SU-DHL-6 (cell line): ENCODE measurements around the gene ROCK2.

Experiments
- H2AFZ ChIP-seq: fragments of 200-600 bp; sonication (generic); 2 replicates; pipeline ENCODE4 v1.6.1; 2014; ENCODE audit warnings: low read depth, mild to moderate bottlenecking, moderate library complexity, mixed read lengths, antibody characterized with exemption, low read length; ENCODE audit not compliant: severe bottlenecking
- H3F3A ChIP-seq: fragments of 200-600 bp; shearing (Covaris generic); 2 replicates; pipeline ENCODE4 v1.6.0; 2016; ENCODE audit warnings: antibody characterized with exemption, mild to moderate bottlenecking; ENCODE audit not compliant: insufficient read depth
- H3K27ac ChIP-seq: fragments of 200-600 bp; sonication (generic); 2 replicates; pipeline ENCODE4 v1.5.1; 2016; ENCODE audit warnings: low read depth, mild to moderate bottlenecking, low read length, moderate library complexity, mixed read lengths
- H3K27me3 ChIP-seq: fragments of 200-600 bp; sonication (generic), shearing (Covaris generic); 2 replicates; pipeline ENCODE4 v1.6.0; 2014; ENCODE audit warnings: mild to moderate bottlenecking, low read length
- H3K36me3 ChIP-seq: fragments of 200-600 bp; sonication (generic); 2 replicates; pipeline ENCODE4 v1.6.1; 2014; ENCODE audit warnings: mild to moderate bottlenecking, low read length, mixed read lengths
- H3K4me2 ChIP-seq: fragments of 300-600, 200-600 bp; shearing (Covaris generic), sonication (generic); 2 replicates; pipeline ENCODE4 v1.6.0; 2014; ENCODE audit warnings: low read length, low read depth, mild to moderate bottlenecking; ENCODE audit not compliant: poor library complexity, severe bottlenecking
- H3K4me3 ChIP-seq: fragments of 200-600 bp; sonication (generic); 2 replicates; pipeline ENCODE4 v1.5.1; 2014; ENCODE audit warnings: antibody characterized with exemption, low read length, mild to moderate bottlenecking, mixed read lengths; ENCODE audit not compliant: insufficient read depth, poor library complexity, severe bottlenecking
- H3K79me2 ChIP-seq: fragments of 200-600 bp; sonication (generic); 2 replicates; pipeline ENCODE4 v1.6.1; 2014; ENCODE audit warnings: mild to moderate bottlenecking, low read length, moderate library complexity; ENCODE audit not compliant: insufficient read depth
- H3K9ac ChIP-seq: fragments of 200-600 bp; sonication (generic); 2 replicates; pipeline ENCODE4 v1.7.0; 2014; ENCODE audit warnings: mild to moderate bottlenecking, low read length
- H3K9me2 ChIP-seq: fragments of 200-600 bp; sonication (generic); replicated peaks from 2 replicates; pipeline ENCODE4 v1.6.1; 2014; ENCODE audit warnings: low read length; ENCODE audit not compliant: insufficient read depth
- H3K9me3 ChIP-seq: fragments of 200-600 bp; sonication (generic); 2 replicates; pipeline ENCODE4 v1.6.1; 2014; ENCODE audit warnings: low read length, mixed read lengths; ENCODE audit not compliant: insufficient read depth
- H4K20me1 ChIP-seq: fragments of 200-600 bp; sonication (generic); 2 replicates; pipeline ENCODE4 v1.6.1; 2014; ENCODE audit warnings: low read depth, mild to moderate bottlenecking, antibody characterized with exemption, low read length, moderate library complexity, mixed read lengths
- CTCF ChIP-seq: fragments of 200-600 bp; sonication (generic); IDR thresholded peaks from one replicate; pipeline ENCODE4 v1.5.1; 2017; ENCODE audit warnings: antibody characterized with exemption, mild to moderate bottlenecking, low read length, moderate library complexity; ENCODE audit not compliant: insufficient read depth, poor library complexity, severe bottlenecking
- EZH2phosphoT487 ChIP-seq: fragments of 200-600 bp; sonication (generic), shearing (Covaris generic); conservative IDR thresholded peaks from 2 replicates; pipeline ENCODE4 v1.6.1; 2018; ENCODE audit warnings: mild to moderate bottlenecking, antibody characterized with exemption, low read length, moderate library complexity, mixed read lengths

ROCK2 gene

GRCh38 chr2:11305958-11306357 is 38.5 kb downstream of the ROCK2 start:
- no peaks in the 10 kb centered on the region for H3K9me2 ChIP-seq
- 0 out of 2 replicates have a peak, but pooled peaks cover 3% of the 10 kb centered on the region for H3F3A ChIP-seq
- H3K36me3 ChIP-seq, result no peaks in the 10 kb centered on the region
- peaks cover 81% of the 10 kb centered on the region for H3K79me2 ChIP-seq
- H4K20me1 ChIP-seq, result peaks cover 24% of the 10 kb centered on the region
- H3K9me3 ChIP-seq, result no peaks in the 10 kb centered on the region
- no peak overlapping the region for H3K9ac ChIP-seq
- TF ChIP-seq EZH2phosphoT487, result no peak
- no peak overlapping the region for H3K4me3 ChIP-seq
- no peaks in the 10 kb centered on the region for H3K27me3 ChIP-seq
- no peak overlapping the region for H3K27ac ChIP-seq
- no peak overlapping the region for H3K4me2 ChIP-seq
- H2AFZ ChIP-seq, result no peak overlapping the region

- H3F3A ChIP-seq, result 0 out of 2 replicates have a peak, but pooled peaks cover 3% of the 10 kb centered on the region
- TF ChIP-seq CTCF, result no peak
- TF ChIP-seq EZH2phosphoT487, result no peak
- H2AFZ ChIP-seq, result no peak overlapping the region
- H3K9ac ChIP-seq, result no peak overlapping the region
- no peak overlapping the region for H3K27ac ChIP-seq
- no peaks in the 10 kb centered on the region for H3K27me3 ChIP-seq
- peaks cover 27% of the 10 kb centered on the region for H4K20me1 ChIP-seq
- H3K4me2 ChIP-seq, result no peak overlapping the region
- H3K36me3 ChIP-seq, result no peaks in the 10 kb centered on the region
- H3K9me3 ChIP-seq, result no peaks in the 10 kb centered on the region
- no peak overlapping the region for H3K4me3 ChIP-seq
- H3K9me2 ChIP-seq, result no peaks in the 10 kb centered on the region
- H3K79me2 ChIP-seq, result peaks cover 81% of the 10 kb centered on the region
Observed at GRCh38 chr2:11305338-11305737, 39.1 kb downstream of the ROCK2 start.

GRCh38 chr2:11304476-11304875 is 40.0 kb downstream of the ROCK2 start:
- Histone ChIP-seq H3K27me3 (no peaks in the 10 kb centered on the region), H3K36me3 (no peaks in the 10 kb centered on the region), H3K9me3 (no peaks in the 10 kb centered on the region), H2AFZ (no peak overlapping the region), H3F3A (0 out of 2 replicates have a peak, but pooled peaks cover 3% of the 10 kb centered on the region), H3K4me2 (no peak overlapping the region), H3K4me3 (no peak overlapping the region), H3K9ac (no peak overlapping the region), H3K27ac (no peak overlapping the region), H3K79me2 (peaks cover 79% of the 10 kb centered on the region), H4K20me1 (peaks cover 21% of the 10 kb centered on the region), H3K9me2 (no peaks in the 10 kb centered on the region)
- no peak for TF ChIP-seq CTCF

GRCh38 chr2:11303290-11304013 is 41.0 kb downstream of the ROCK2 start:
- Histone ChIP-seq H3K27ac (no peak overlapping the region), H3K36me3 (no peaks in the 10 kb centered on the region), H3F3A (0 out of 2 replicates have a peak, but pooled peaks cover 3% of the 10 kb centered on the region), H3K4me2 (no peak overlapping the region), H3K9me3 (no peaks in the 10 kb centered on the region), H4K20me1 (peaks cover 16% of the 10 kb centered on the region), H2AFZ (no peak overlapping the region), H3K4me3 (no peak overlapping the region), H3K9ac (no peak overlapping the region), H3K27me3 (no peaks in the 10 kb centered on the region), H3K9me2 (no peaks in the 10 kb centered on the region), H3K79me2 (peaks cover 80% of the 10 kb centered on the region)
- no peak for TF ChIP-seq EZH2phosphoT487
